ENCODE data around the gene TMEM255B. TPM values are rescaled to one million over a fixed set of nuclear protein-coding genes. Genes with fewer than 3 reads are reported as not detected.

TMEM255B gene
- total RNA-seq, 1 experiment from 2014 or later: 26.3 TPM

GRCh38 chr13:113731192-113732175, 27.5 kb upstream of the TMEM255B start:
- ChIA-PET POLR2A (no interaction called here), CTCF (no interaction called here)
- Histone ChIP-seq H3K27ac (ENCODE audit: low read length) (no peak overlapping the region), H3K4me1 (ENCODE audit: control insufficient read depth, insufficient read depth, low read length) (no peaks in the 10 kb centered on the region), H3K4me3 (ENCODE audit: low read depth in 2 of 2, low read length in 2 of 2) (no peak overlapping the region), H3K36me3 (ENCODE audit: control insufficient read depth, insufficient read depth, low read length) (no peaks in the 10 kb centered on the region), H3K27me3 (ENCODE audit: control insufficient read depth, insufficient read depth, low read length) (no peaks in the 10 kb centered on the region), H3K9me3 (ENCODE audit: control insufficient read depth, insufficient read depth, low read depth, low read length) (no peaks in the 10 kb centered on the region)
- intact Hi-C loops (cut with micrococcal nuclease; ENCODE audit: unreplicated experiment) (no loop called here), in situ Hi-C loops (cut with HindIII; ENCODE audit: low pct_unique_long_range_greater_than_20kb, low sequenced_read_pairs) (no loop called here)
- ATAC-seq (no peak; the same call in 1 of the 2 replicates), DNase-seq (ENCODE audit: low read depth, low spot score) (no peak)
- TF ChIP-seq CTCF (IDR thresholded peaks at IDR 0.05): no peak
- BruUV-seq (replicated peaks): no TSS peak

- no peaks in the 10 kb centered on the region for H3K36me3 ChIP-seq (ENCODE audit: control insufficient read depth, insufficient read depth, low read length)
- intact Hi-C loops (cut with micrococcal nuclease; ENCODE audit: unreplicated experiment): no loop called here
- no peaks in the 10 kb centered on the region for H3K27me3 ChIP-seq (ENCODE audit: control insufficient read depth, insufficient read depth, low read length)
- H3K27ac ChIP-seq (ENCODE audit: low read length): no peak overlapping the region
- no peaks in the 10 kb centered on the region for H3K9me3 ChIP-seq (ENCODE audit: control insufficient read depth, insufficient read depth, low read depth, low read length)
- no peaks in the 10 kb centered on the region for H3K4me1 ChIP-seq (ENCODE audit: control insufficient read depth, insufficient read depth, low read length)
- no peak overlapping the region for H3K4me3 ChIP-seq (ENCODE audit: low read depth in 2 of 2, low read length in 2 of 2)
- CTCF ChIA-PET: interaction anchor here (0.6 kb wide), 1 partner anchor 9 kb away, joined by 3 read pairs; no protein-coding TSS in a partner anchor
- in situ Hi-C loops (cut with HindIII; ENCODE audit: low pct_unique_long_range_greater_than_20kb, low sequenced_read_pairs): no loop called here
- DNase-seq (ENCODE audit: low read depth, low spot score) (no peak), ATAC-seq (no peak)
- no TSS peak for BruUV-seq (replicated peaks)
- POLR2A ChIA-PET: no interaction called here
- no peak for TF ChIP-seq POLR2AphosphoS5 (IDR thresholded peaks at IDR 0.05; ENCODE audit: low read depth, low read length)
- TF ChIP-seq CTCF (IDR thresholded peaks at IDR 0.05): no peak
- no peak for TF ChIP-seq SIN3A (IDR thresholded peaks at IDR 0.05; ENCODE audit: borderline replicate concordance, insufficient read depth, low read depth, low read length)
- TF ChIP-seq REST (IDR thresholded peaks at IDR 0.05; ENCODE audit: insufficient read depth in 1 of 2, low read depth in 2 of 2, low read length in 1 of 2): no peak
These were observed 26.7 kb upstream of the TMEM255B start for GRCh38 chr13:113732176-113732960.

All from Panc1 (cell line).